HepG2 (cell line): ENCODE results near the gene HDAC3. TPM values are rescaled to one million over a fixed set of nuclear protein-coding genes. Genes with fewer than 3 reads are reported as not detected.

Source experiments
- AHDC1 ChIP-seq: sonication (generic); formaldehyde crosslinking; IDR thresholded peaks from 2 replicates; pipeline ENCODE4 v1.5.1; 2020; ENCODE audit warnings: mild to moderate bottlenecking, missing genetic modification reagents, borderline replicate concordance
- BORCS8-MEF2B ChIP-seq: sonication (generic); formaldehyde crosslinking; IDR thresholded peaks from 2 replicates; pipeline ENCODE4 v1.8.0; 2022; ENCODE audit warnings: mild to moderate bottlenecking, missing genetic modification reagents
- CSRNP1 ChIP-seq: sonication (generic); formaldehyde crosslinking; IDR thresholded peaks from 2 replicates; pipeline ENCODE4 v1.8.1; 2023; ENCODE audit warnings: mild to moderate bottlenecking, missing genetic modification reagents
- E2F2 ChIP-seq: sonication (generic); formaldehyde crosslinking; IDR thresholded peaks from 2 replicates; pipeline ENCODE4 v1.4.0; 2020; ENCODE audit warnings: missing genetic modification reagents, borderline replicate concordance
- FOXA1 ChIP-seq, 2 experiments: fragments of 450-650 bp in 1 of 2; sonication (generic) in 1 of 2; formaldehyde crosslinking in 1 of 2; IDR thresholded peaks; 2 replicates each; pipeline versions ENCODE4 v1.4.0 to v1.6.1; 2016 to 2020; ENCODE audit warnings: missing genetic modification reagents in 1 of 2
- KMT2A ChIP-seq: sonication (generic); formaldehyde crosslinking; IDR thresholded peaks from 2 replicates; pipeline ENCODE4 v1.4.0; 2020; ENCODE audit warnings: missing genetic modification reagents
- MAFF ChIP-seq: IDR thresholded peaks from 2 replicates; pipeline ENCODE4 v1.6.1; 2011; ENCODE audit warnings: low read depth, low read length, improper control_type of control experiment
- MTA1 ChIP-seq: sonication (generic); formaldehyde crosslinking; IDR thresholded peaks from 2 replicates; pipeline ENCODE4 v1.4.0; 2020; ENCODE audit warnings: missing genetic modification reagents, mild to moderate bottlenecking, borderline replicate concordance
- TSC22D2 ChIP-seq: sonication (generic); formaldehyde crosslinking; IDR thresholded peaks from 2 replicates; pipeline ENCODE4 v1.5.1; 2020; ENCODE audit warnings: missing genetic modification reagents, mild to moderate bottlenecking, borderline replicate concordance
- YEATS2 ChIP-seq: sonication (generic); formaldehyde crosslinking; IDR thresholded peaks from 2 replicates; pipeline ENCODE4 v1.4.0; 2020; ENCODE audit warnings: missing genetic modification reagents, borderline replicate concordance
- ZHX1 ChIP-seq: sonication (generic); formaldehyde crosslinking; IDR thresholded peaks from 2 replicates; pipeline ENCODE4 v1.8.1; 2022; ENCODE audit warnings: low read depth, mild to moderate bottlenecking, missing genetic modification reagents
- ZIK1 ChIP-seq: sonication (generic); formaldehyde crosslinking; IDR thresholded peaks from 2 replicates; pipeline ENCODE4 v1.5.0; 2020; ENCODE audit warnings: mild to moderate bottlenecking, low read depth, missing genetic modification reagents, borderline replicate concordance
- ZNF292 ChIP-seq: sonication (generic); formaldehyde crosslinking; IDR thresholded peaks from 2 replicates; pipeline ENCODE4 v1.8.1; 2022; ENCODE audit warnings: mild to moderate bottlenecking, low read depth, missing genetic modification reagents, borderline replicate concordance
- ZNF367 ChIP-seq: sonication (generic); formaldehyde crosslinking; IDR thresholded peaks from 2 replicates; pipeline ENCODE4 v1.4.0; 2020; ENCODE audit warnings: missing genetic modification reagents, borderline replicate concordance
- ZNF670 ChIP-seq: sonication (generic); formaldehyde crosslinking; IDR thresholded peaks from 2 replicates; pipeline ENCODE4 v1.8.0; 2022; ENCODE audit warnings: mild to moderate bottlenecking, missing genetic modification reagents, borderline replicate concordance
- ZNF761 ChIP-seq: sonication (generic); formaldehyde crosslinking; conservative IDR thresholded peaks from 2 replicates; pipeline ENCODE4 v1.4.0; 2020; ENCODE audit warnings: mild to moderate bottlenecking, missing genetic modification reagents
- polyA plus RNA-seq, 8 experiments: library from polyadenylated mRNA; depleted of rRNA in 3 of 8; stranded (reverse) in 7 of 8; unstranded in 1 of 8; fragments of >200 nt; fragmentation: Illumina TruSeq in 4 of 8; extraction: Trizol in 4 of 8; gene quantifications; 2 replicates each; pipeline versions ENCODE4 v1.2.1 to v1.2.3, GENCODE V29; 2011 to 2016; ENCODE audit warnings: low read depth in 4 of 8, missing spikeins in 1 of 8, mixed read lengths in 1 of 8; ENCODE audit not compliant: insufficient read depth in 1 of 8
- total RNA-seq, 5 experiments: library from RNA; depleted of rRNA; stranded (reverse); fragments of >200 nt; fragmentation: Illumina TruSeq; extraction: Trizol; gene quantifications; 2 replicates each; pipeline ENCODE4 v1.2.3, GENCODE V29; 2016; ENCODE audit warnings: low read depth in 1 of 5

Gene HDAC3
- total and polyA plus RNA-seq, 2 of the 13 experiments (the other 11 are each of a cell fraction or from before 2014, with no cell fraction given) = 84.0 to 94.1 TPM

GRCh38 chr5:141618804-141619554 lies 17.7 kb downstream of the HDAC3 start, which contains the start of gene DIAPH1 (continued):
- peak; percentile 69; the same call in 1 of the 2 replicates for TF ChIP-seq AHDC1 (CRISPR knock-in tag)
- TF ChIP-seq FOXA1 (IDR thresholded peaks at IDR 0.05) = no peak
- no peak for TF ChIP-seq FOXA1 (CRISPR knock-in tag; IDR thresholded peaks at IDR 0.05)
- peak; percentile 43; the same call in 1 of the 2 replicates for TF ChIP-seq MTA1 (CRISPR knock-in tag)
- peak; percentile 86 for TF ChIP-seq ZHX1 (CRISPR knock-in tag)
- TF ChIP-seq ZNF367 (CRISPR knock-in tag) = no peak
- no peak for TF ChIP-seq CSRNP1 (CRISPR knock-in tag)
- TF ChIP-seq ZNF670 (CRISPR knock-in tag) = peak; percentile 96
- no peak for TF ChIP-seq ZNF292 (CRISPR knock-in tag)
- peak; percentile 54; the same call in 1 of the 2 replicates for TF ChIP-seq YEATS2 (CRISPR knock-in tag)
- peak; percentile 68; the same call in 1 of the 2 replicates for TF ChIP-seq BORCS8-MEF2B (CRISPR knock-in tag)
- TF ChIP-seq MAFF = no peak
- TF ChIP-seq ZNF761 = peak; percentile 74; the same call in 1 of the 2 replicates
- TF ChIP-seq ZIK1 (CRISPR knock-in tag) = peak; percentile 75
- no peak for TF ChIP-seq TSC22D2 (CRISPR knock-in tag)
- TF ChIP-seq E2F2 (CRISPR knock-in tag) = no peak
- TF ChIP-seq KMT2A (CRISPR knock-in tag) = peak; percentile 46; the same call in 1 of the 2 replicates
